ENCODE results near the gene EFHD2. TPM values are rescaled to one million over a fixed set of nuclear protein-coding genes. Genes with fewer than 3 reads are reported as not detected.

EFHD2 gene
- total RNA-seq, 1 experiment from 2014 or later, result 192 TPM

DNA sequence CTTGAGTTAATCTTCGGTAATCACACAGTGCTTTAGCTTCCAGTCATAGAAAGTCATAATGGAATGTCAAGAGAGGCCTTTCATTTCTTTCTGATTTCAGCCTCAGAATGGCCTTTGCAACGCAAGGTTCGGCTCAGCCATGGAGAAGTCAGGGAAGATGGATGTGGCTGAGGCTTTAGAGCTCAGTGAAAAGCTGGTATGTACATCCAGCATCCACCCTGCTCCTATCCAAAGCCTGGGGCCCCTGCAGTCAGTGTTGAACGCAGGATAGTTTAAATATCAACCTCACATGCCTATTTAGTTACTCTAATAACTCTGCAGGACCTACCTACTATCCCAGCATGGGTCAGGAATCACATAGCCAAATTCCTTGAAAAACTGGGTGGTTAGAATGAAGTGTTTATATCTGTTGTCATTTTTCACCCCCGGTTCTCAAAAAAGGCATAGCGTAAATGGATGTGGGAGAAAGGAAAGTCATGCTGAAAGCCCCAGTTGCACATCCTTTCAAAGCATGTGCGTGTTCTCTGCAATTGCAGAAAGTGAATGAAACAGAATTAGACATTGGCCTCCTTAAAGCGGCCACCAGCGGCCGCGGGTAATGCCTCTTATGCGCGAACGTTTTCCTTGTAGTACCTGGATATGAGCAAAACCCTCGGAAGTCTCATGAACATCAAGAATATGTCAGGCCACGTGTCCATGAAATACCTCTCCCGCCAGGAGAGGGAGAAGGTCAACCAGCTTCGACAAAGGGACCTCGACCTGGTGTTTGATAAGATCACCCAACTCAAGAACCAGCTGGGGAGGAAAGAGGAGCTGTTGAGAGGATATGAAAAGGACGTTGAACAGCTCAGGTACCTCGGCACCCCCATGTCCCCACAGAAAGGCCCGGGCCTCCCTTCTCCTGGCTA lies 28.8 kb upstream of the EFHD2 start:
- Histone ChIP-seq H3K9me3 (ENCODE audit: low read length) (no peaks in the 10 kb centered on the region), H3K36me3 (ENCODE audit: low read depth, low read length) (no peaks in the 10 kb centered on the region), H3K9ac (ENCODE audit: low read length) (no peak overlapping the region), H3K27ac (ENCODE audit: low read length) (no peak overlapping the region), H3K4me1 (ENCODE audit: insufficient read depth, low read length) (no peaks in the 10 kb centered on the region), H3K4me3 (ENCODE audit: low read length) (no peak overlapping the region), H3K4me2 (ENCODE audit: low read length) (no peak overlapping the region), H3F3A (ENCODE audit: low read length, unreplicated experiment) (no peaks in the 10 kb centered on the region), H3K9me2 (replicated peaks; ENCODE audit: low read length) (no peaks in the 10 kb centered on the region), H3K27me3 (ENCODE audit: low read length) (no peaks in the 10 kb centered on the region), H2AFZ (ENCODE audit: low read length) (no peak overlapping the region), H4K20me1 (ENCODE audit: low read length) (no peaks in the 10 kb centered on the region), H3K79me2 (ENCODE audit: low read length) (no peaks in the 10 kb centered on the region)
- DNase-seq, result no peak
- no TSS peak for BruUV-seq (replicated peaks)
- no peak for ATAC-seq
- ChIA-PET CTCF (no interaction called here), POLR2A (ENCODE audit: unreplicated experiment) (no interaction called here)
- intact Hi-C loops (cut with micrococcal nuclease), result no loop called here
- TF ChIP-seq, protein P1, sequence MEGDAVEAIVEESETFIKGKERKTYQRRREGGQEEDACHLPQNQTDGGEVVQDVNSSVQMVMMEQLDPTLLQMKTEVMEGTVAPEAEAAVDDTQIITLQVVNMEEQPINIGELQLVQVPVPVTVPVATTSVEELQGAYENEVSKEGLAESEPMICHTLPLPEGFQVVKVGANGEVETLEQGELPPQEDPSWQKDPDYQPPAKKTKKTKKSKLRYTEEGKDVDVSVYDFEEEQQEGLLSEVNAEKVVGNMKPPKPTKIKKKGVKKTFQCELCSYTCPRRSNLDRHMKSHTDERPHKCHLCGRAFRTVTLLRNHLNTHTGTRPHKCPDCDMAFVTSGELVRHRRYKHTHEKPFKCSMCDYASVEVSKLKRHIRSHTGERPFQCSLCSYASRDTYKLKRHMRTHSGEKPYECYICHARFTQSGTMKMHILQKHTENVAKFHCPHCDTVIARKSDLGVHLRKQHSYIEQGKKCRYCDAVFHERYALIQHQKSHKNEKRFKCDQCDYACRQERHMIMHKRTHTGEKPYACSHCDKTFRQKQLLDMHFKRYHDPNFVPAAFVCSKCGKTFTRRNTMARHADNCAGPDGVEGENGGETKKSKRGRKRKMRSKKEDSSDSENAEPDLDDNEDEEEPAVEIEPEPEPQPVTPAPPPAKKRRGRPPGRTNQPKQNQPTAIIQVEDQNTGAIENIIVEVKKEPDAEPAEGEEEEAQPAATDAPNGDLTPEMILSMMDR (conservative IDR thresholded peaks at IDR 0.05; ENCODE audit: low read depth, low read length), result no peak
- TF ChIP-seq EZH2phosphoT487 (IDR thresholded peaks at IDR 0.05; ENCODE audit: borderline replicate concordance, low read length) (no peak), EZH2 (IDR thresholded peaks at IDR 0.05; ENCODE audit: low read length, unreplicated experiment) (no peak)

DNA sequence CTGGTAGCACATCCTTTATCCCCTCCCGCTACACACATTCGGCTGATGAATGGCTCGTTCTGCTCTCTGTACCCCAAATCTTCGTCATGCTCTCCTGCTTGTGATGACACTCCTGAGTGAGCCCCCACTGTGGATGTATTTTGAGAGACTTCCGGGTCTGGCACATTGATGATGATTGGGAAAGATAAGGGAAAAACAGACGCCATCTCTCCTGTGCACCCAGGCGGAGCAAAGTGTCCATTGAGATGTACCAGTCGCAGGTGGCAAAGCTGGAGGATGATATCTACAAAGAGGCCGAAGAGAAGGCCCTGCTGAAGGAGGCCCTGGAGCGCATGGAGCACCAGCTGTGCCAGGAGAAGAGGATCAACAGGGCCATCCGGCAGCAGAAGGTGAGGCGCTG lies 27.9 kb upstream of the EFHD2 start:
- Histone ChIP-seq H3K79me2 (ENCODE audit: low read length) (no peaks in the 10 kb centered on the region), H2AFZ (ENCODE audit: low read length) (no peak overlapping the region), H3K4me3 (ENCODE audit: low read length) (no peak overlapping the region), H3K9me2 (replicated peaks; ENCODE audit: low read length) (no peaks in the 10 kb centered on the region), H3K27me3 (ENCODE audit: low read length) (no peaks in the 10 kb centered on the region), H3K4me2 (ENCODE audit: low read length) (no peak overlapping the region), H4K20me1 (ENCODE audit: low read length) (no peaks in the 10 kb centered on the region), H3K36me3 (ENCODE audit: low read depth, low read length) (no peaks in the 10 kb centered on the region), H3K9ac (ENCODE audit: low read length) (no peak overlapping the region), H3F3A (ENCODE audit: low read length, unreplicated experiment) (no peaks in the 10 kb centered on the region), H3K4me1 (ENCODE audit: insufficient read depth, low read length) (no peaks in the 10 kb centered on the region), H3K27ac (ENCODE audit: low read length) (no peak overlapping the region), H3K9me3 (ENCODE audit: low read length) (no peaks in the 10 kb centered on the region)
- intact Hi-C loops (cut with micrococcal nuclease), result no loop called here
- POLR2A ChIA-PET (ENCODE audit: unreplicated experiment), result no interaction called here
- DNase-seq (no peak), ATAC-seq (no peak)
- CTCF ChIA-PET, result no interaction called here
- no peak for TF ChIP-seq EZH2phosphoT487 (IDR thresholded peaks at IDR 0.05; ENCODE audit: borderline replicate concordance, low read length)
- TF ChIP-seq, protein P1 (conservative IDR thresholded peaks at IDR 0.05; ENCODE audit: low read depth, low read length), result no peak
- no peak for TF ChIP-seq EZH2 (IDR thresholded peaks at IDR 0.05; ENCODE audit: low read length, unreplicated experiment)
- no TSS peak for BruUV-seq (replicated peaks)
